DND-41 (cell line): ENCODE results near the gene GRM4.

Source experiments
- CTCF ChIP-seq: IDR thresholded peaks from 2 replicates; pipeline ENCODE4 v1.5.1; 2012; ENCODE audit warnings: borderline replicate concordance, low read length, moderate library complexity, mild to moderate bottlenecking; ENCODE audit not compliant: poor library complexity, severe bottlenecking; ENCODE audit errors: extremely low read depth
- EZH2 ChIP-seq: IDR thresholded peaks from 3 replicates; pipeline ENCODE4 v1.6.1; 2012; ENCODE audit warnings: borderline replicate concordance, low read depth, mild to moderate bottlenecking, moderate library complexity, low read length, inconsistent platforms; ENCODE audit not compliant: severe bottlenecking

GRCh38 chr6:34071884-34072379, 74.0 kb downstream of the GRM4 start:
- TF ChIP-seq CTCF (no peak), EZH2 (no peak)
